ENCODE data around the gene FGGY. TPM values are rescaled to one million over a fixed set of nuclear protein-coding genes. Genes with fewer than 3 reads are reported as not detected.

The FGGY gene
- total RNA-seq, 1 donor from 2014 or later: 9.0 TPM

- no peak overlapping the region for H3K27ac Mint-ChIP-seq (ENCODE audit: unreplicated experiment)
- no peak for DNase-seq (ENCODE audit: low spot score)
- no peaks in the 10 kb centered on the region for H3K27me3 Mint-ChIP-seq (ENCODE audit: low read depth)
- no peaks in the 10 kb centered on the region for H3K36me3 Mint-ChIP-seq (ENCODE audit: low read depth)
- H3K4me3 Mint-ChIP-seq (ENCODE audit: unreplicated experiment): no peak overlapping the region
- peaks cover 44% of the 10 kb centered on the region for H3K4me1 Mint-ChIP-seq (ENCODE audit: low read depth)
- no peak for TF ChIP-seq CTCF (IDR thresholded peaks at IDR 0.05)
- H3K9me3 Mint-ChIP-seq (ENCODE audit: low read depth): peaks cover 2% of the 10 kb centered on the region
Measured at GRCh38 chr1:59502009-59502691, 205.3 kb downstream of the FGGY start.

- no peak for TF ChIP-seq CTCF (IDR thresholded peaks at IDR 0.05)
- Mint-ChIP-seq H3K36me3 (ENCODE audit: low read depth) (no peaks in the 10 kb centered on the region), H3K27ac (ENCODE audit: unreplicated experiment) (no peak overlapping the region), H3K9me3 (ENCODE audit: low read depth) (peaks cover 2% of the 10 kb centered on the region), H3K4me3 (ENCODE audit: unreplicated experiment) (no peak overlapping the region), H3K27me3 (ENCODE audit: low read depth) (no peaks in the 10 kb centered on the region), H3K4me1 (ENCODE audit: low read depth) (peaks cover 38% of the 10 kb centered on the region)
- no peak for DNase-seq (ENCODE audit: low spot score)
Measured at GRCh38 chr1:59504276-59504675, 207.4 kb downstream of the FGGY start.

GRCh38 chr1:59505596-59506028 is 208.7 kb downstream of the FGGY start:
- Mint-ChIP-seq H3K4me3 (ENCODE audit: unreplicated experiment) (no peak overlapping the region), H3K9me3 (ENCODE audit: low read depth) (peaks cover 2% of the 10 kb centered on the region), H3K36me3 (ENCODE audit: low read depth) (no peaks in the 10 kb centered on the region), H3K27ac (ENCODE audit: unreplicated experiment) (no peak overlapping the region), H3K27me3 (ENCODE audit: low read depth) (no peaks in the 10 kb centered on the region), H3K4me1 (ENCODE audit: low read depth) (peaks cover 31% of the 10 kb centered on the region)
- DNase-seq (ENCODE audit: low spot score): no peak
- TF ChIP-seq CTCF (IDR thresholded peaks at IDR 0.05): no peak

DNA sequence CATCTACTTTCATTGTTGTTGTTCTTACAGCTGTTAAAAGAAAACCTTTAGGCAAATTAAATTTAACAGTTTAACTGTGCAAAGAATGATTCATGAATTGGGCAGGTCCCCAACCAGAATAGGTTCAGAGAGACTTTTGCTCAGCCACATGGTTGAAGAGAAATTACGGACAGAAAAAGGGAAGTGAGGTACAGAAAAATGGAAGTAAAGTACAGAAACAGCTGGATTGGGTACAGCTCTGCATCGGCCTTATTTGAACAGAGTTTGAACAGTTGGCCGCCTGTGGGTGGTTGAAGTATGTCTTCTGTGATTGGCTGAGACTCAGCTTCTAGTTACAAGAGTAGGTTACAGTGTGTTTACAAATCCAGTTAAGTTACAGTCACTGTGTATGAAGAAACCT is 210.1 kb downstream of the FGGY start:
- Mint-ChIP-seq H3K36me3 (ENCODE audit: low read depth) (no peaks in the 10 kb centered on the region), H3K27me3 (ENCODE audit: low read depth) (no peaks in the 10 kb centered on the region), H3K9me3 (ENCODE audit: low read depth) (peaks cover 2% of the 10 kb centered on the region), H3K4me3 (ENCODE audit: unreplicated experiment) (no peak overlapping the region), H3K27ac (ENCODE audit: unreplicated experiment) (no peak overlapping the region), H3K4me1 (ENCODE audit: low read depth) (peaks cover 31% of the 10 kb centered on the region)
- no peak for TF ChIP-seq CTCF (IDR thresholded peaks at IDR 0.05)
- DNase-seq (ENCODE audit: low spot score): no peak

GRCh38 chr1:59509341-59509875 is 212.5 kb downstream of the FGGY start:
- peaks cover 30% of the 10 kb centered on the region for H3K4me1 Mint-ChIP-seq (ENCODE audit: low read depth)
- no peaks in the 10 kb centered on the region for H3K36me3 Mint-ChIP-seq (ENCODE audit: low read depth)
- no peaks in the 10 kb centered on the region for H3K27me3 Mint-ChIP-seq (ENCODE audit: low read depth)
- H3K27ac Mint-ChIP-seq (ENCODE audit: unreplicated experiment): no peak overlapping the region
- DNase-seq (ENCODE audit: low spot score): no peak
- peaks cover 2% of the 10 kb centered on the region for H3K9me3 Mint-ChIP-seq (ENCODE audit: low read depth)
- H3K4me3 Mint-ChIP-seq (ENCODE audit: unreplicated experiment): no peak overlapping the region
- TF ChIP-seq CTCF (IDR thresholded peaks at IDR 0.05): no peak

Measured in chondrocyte (in vitro differentiated cells).